Fibroblast of villous mesenchyme (primary cell): ENCODE measurements around the gene ADGRG6. TPM values are rescaled to one million over a fixed set of nuclear protein-coding genes. Genes with fewer than 3 reads are reported as not detected.

ENCODE experiments used
- DNase-seq: peaks from one replicate; pipeline ENCODE4 v3.0.0-alpha.2; 2010; ENCODE audit warnings: low read depth
- H3K4me3 ChIP-seq: 2 replicates; pipeline ENCODE4 v1.5.1; 2011; ENCODE audit warnings: low read depth, mild to moderate bottlenecking, low read length
- CTCF ChIP-seq: IDR thresholded peaks from 2 replicates; pipeline ENCODE4 v1.5.1; 2012; ENCODE audit warnings: low read depth, mild to moderate bottlenecking, low read length; ENCODE audit not compliant: insufficient read depth
- total RNA-seq: library from RNA; depleted of rRNA; stranded (reverse); fragments of >200 nt; gene quantifications from 2 replicates; pipeline ENCODE4 v1.2.3, GENCODE V29; 2012

The ADGRG6 gene
- total RNA-seq, 1 donor: 153 TPM

GRCh38 chr6:142289687-142290086 lies 12.1 kb upstream of the ADGRG6 start:
- TF ChIP-seq CTCF: no peak
- no peak overlapping the region for H3K4me3 ChIP-seq
- DNase-seq: no peak

DNA sequence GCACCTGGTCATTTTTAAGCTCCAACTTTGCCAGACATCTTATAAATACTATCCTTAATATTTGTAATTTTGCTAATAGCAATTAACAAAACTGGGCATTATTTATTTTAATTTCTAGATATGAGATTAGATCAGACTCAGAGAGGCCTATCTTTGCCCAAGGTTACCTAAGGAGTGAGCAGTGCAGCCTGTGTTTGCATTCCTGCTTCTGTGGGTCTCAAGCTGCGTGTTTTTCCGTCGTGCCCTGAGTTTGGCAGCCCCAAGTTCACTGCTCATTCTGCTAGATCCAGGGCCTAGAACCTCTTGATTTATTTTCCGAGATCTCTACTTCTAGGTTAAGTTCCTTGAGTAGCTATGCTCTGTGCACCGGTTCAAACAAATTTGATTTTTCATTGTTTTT lies 11.0 kb upstream of the ADGRG6 start:
- no peak for TF ChIP-seq CTCF
- no peak overlapping the region for H3K4me3 ChIP-seq
- DNase-seq: no peak

DNA sequence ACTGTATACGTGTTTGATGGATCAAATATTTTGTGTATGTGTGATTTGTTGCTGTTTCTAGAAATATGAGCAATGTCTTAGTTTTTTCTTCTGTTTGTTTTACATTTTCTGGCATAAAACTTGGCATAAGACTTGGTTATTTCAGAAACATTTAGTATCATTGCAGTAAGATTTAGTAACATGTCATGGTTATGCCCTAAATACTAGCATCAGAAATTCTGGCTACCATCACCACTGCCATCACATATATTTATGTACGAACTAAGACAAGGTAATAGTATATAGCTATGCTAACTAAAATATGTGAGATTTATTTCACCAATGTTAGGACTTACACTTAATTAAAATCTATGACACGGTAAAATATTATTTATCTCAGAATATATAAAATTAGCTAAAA lies 10.3 kb upstream of the ADGRG6 start:
- no peak overlapping the region for H3K4me3 ChIP-seq
- TF ChIP-seq CTCF: no peak
- no peak for DNase-seq

GRCh38 chr6:142292166-142292924 lies 9.5 kb upstream of the ADGRG6 start:
- H3K4me3 ChIP-seq: no peak overlapping the region
- no peak for DNase-seq
- no peak for TF ChIP-seq CTCF

GRCh38 chr6:142293121-142293520 lies 8.7 kb upstream of the ADGRG6 start:
- TF ChIP-seq CTCF: no peak

DNA sequence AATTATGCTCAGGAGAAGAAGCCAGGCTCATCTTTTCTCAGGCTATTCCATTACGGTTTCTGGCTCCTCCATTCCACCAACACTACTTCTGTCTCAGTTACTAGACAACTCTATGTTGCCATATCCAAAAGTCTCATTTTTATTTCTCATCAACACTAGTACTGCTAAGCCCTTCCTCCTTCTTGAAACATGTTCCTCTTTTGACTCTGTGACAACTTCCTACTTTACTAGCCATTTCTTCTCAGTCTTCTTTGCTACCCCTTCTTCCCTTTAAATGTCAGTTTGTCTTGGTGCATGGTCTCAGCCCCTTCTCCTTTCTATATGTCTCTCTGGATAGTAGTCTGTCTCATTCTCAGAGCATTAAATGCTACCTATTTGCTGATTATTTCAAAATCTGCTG lies 7.1 kb upstream of the ADGRG6 start:
- DNase-seq: no peak
- TF ChIP-seq CTCF: no peak
- no peak overlapping the region for H3K4me3 ChIP-seq

More at GRCh38 chr6:142293121-142293520, 8.7 kb upstream of the ADGRG6 start:
- no peak for DNase-seq
- H3K4me3 ChIP-seq: no peak overlapping the region
